HG03354 (cell line): Measurements from ENCODE around the gene MESP2.
A peak's percentile ranks its signal among the peaks of the same experiment; 100 is the strongest.

Experiments used
- ATAC-seq: cut with Tn5 transposase; IDR thresholded peaks from one replicate; pipeline ENCODE4 v1.9.1; 2021; ENCODE audit warnings: mild to moderate bottlenecking; ENCODE audit not compliant: unreplicated experiment, poor library complexity, severe bottlenecking

MESP2 gene

GRCh38 chr15:89754361-89755154, 21.6 kb upstream of the MESP2 start:
- no peak for ATAC-seq

- ATAC-seq: no peak
These were observed 20.4 kb upstream of the MESP2 start for GRCh38 chr15:89755701-89756100.

GRCh38 chr15:89756897-89757296, 19.2 kb upstream of the MESP2 start:
- no peak for ATAC-seq

GRCh38 chr15:89758283-89758682, 17.8 kb upstream of the MESP2 start:
- ATAC-seq: no peak

GRCh38 chr15:89758981-89759380, 17.2 kb upstream of the MESP2 start:
- ATAC-seq: no peak

GRCh38 chr15:89759835-89760234, 16.3 kb upstream of the MESP2 start:
- no peak for ATAC-seq

GRCh38 chr15:89760303-89761008, 15.7 kb upstream of the MESP2 start:
- peak; percentile 76 for ATAC-seq

GRCh38 chr15:89761009-89761831, 14.9 kb upstream of the MESP2 start:
- peak; percentile 51 for ATAC-seq

- ATAC-seq: no peak
These were observed 14.2 kb upstream of the MESP2 start for GRCh38 chr15:89761929-89762328.

- no peak for ATAC-seq
These were observed 10.4 kb upstream of the MESP2 start for GRCh38 chr15:89765694-89766093.

GRCh38 chr15:89766357-89767311, 9.5 kb upstream of the MESP2 start:
- no peak for ATAC-seq

- ATAC-seq: no peak
These were observed 8.7 kb upstream of the MESP2 start for GRCh38 chr15:89767411-89767915.

- ATAC-seq: no peak
These were observed 8.0 kb upstream of the MESP2 start for GRCh38 chr15:89768071-89768500.

GRCh38 chr15:89769366-89769765, 6.8 kb upstream of the MESP2 start:
- ATAC-seq: no peak

GRCh38 chr15:89770041-89770440, 6.1 kb upstream of the MESP2 start:
- ATAC-seq: no peak

- ATAC-seq: peak; percentile 67
These were observed 3.1 kb upstream of the MESP2 start for GRCh38 chr15:89772932-89773583.

GRCh38 chr15:89774492-89774891, 1.6 kb upstream of the MESP2 start:
- ATAC-seq: no peak

- ATAC-seq: no peak
These were observed 317 bp upstream of the MESP2 start for GRCh38 chr15:89775815-89776214.
